Measurements from ENCODE around the gene OTUD3. TPM values are rescaled to one million over a fixed set of nuclear protein-coding genes. Genes with fewer than 3 reads are reported as not detected.
"Not testable (repeated sequence)": the region's sequence is repeated elsewhere in the genome, so short reads cannot be mapped to it uniquely, and the experiment has no call there.

The OTUD3 gene
- total RNA-seq, 2 experiments from 2014 or later, result 7.3 to 8.7 TPM

DNA sequence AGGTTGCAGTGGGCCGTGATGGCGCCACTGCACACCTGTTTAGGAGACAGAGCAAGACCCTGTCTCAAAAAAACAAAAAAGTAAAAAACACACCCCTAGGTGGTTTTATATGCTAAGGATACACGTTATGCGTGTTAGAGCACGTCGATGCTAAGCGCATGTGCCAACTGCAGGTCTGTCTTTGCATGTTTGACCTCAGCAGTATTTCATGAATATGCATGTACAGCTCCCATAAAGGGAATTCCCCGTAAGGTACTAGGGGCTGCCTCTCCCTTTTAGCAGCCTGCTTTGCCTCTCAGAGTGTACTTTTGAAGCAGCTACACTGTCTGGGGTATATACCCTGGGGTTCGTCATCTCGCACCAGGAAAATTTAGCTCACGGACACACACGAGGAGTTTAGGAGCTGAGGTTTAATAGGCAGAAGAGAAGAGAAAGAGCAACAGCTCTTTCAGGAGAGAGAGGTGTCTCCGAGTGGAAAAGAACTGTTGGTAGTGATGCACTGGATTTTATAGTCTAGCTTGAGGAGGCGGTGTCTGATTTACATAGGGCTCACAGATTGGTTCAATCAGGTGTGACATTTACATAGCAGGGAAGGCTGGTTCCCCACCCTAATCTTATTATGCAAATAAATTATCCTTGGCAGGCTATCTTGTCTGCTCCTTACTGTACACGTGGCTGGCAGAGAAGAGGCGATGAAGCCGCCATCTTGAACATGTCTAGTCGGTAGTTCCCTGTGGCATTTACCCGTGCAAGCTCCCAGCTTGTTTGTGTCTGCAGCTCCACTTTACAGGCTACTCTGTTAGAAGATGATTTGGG is 4.2 kb upstream of the OTUD3 start:
- ATAC-seq (no peak), DNase-seq (no peak)
- H3K27ac Mint-ChIP-seq, result no peak overlapping the region
- no peak overlapping the region for H3K4me3 Mint-ChIP-seq
- no peaks in the 10 kb centered on the region for H3K9me3 Mint-ChIP-seq
- ChIA-PET CTCF (interaction anchor here (1.1 to 2.2 kb wide), 3 partner anchors 117 to 216 kb away, joined by 3 to 5 read pairs (median 4); no protein-coding TSS in a partner anchor), POLR2A (interaction anchor here (1.0 kb wide), 1 partner anchor 11 kb away, joined by 3 read pairs; no protein-coding TSS in a partner anchor)
- TF ChIP-seq, protein P1, sequence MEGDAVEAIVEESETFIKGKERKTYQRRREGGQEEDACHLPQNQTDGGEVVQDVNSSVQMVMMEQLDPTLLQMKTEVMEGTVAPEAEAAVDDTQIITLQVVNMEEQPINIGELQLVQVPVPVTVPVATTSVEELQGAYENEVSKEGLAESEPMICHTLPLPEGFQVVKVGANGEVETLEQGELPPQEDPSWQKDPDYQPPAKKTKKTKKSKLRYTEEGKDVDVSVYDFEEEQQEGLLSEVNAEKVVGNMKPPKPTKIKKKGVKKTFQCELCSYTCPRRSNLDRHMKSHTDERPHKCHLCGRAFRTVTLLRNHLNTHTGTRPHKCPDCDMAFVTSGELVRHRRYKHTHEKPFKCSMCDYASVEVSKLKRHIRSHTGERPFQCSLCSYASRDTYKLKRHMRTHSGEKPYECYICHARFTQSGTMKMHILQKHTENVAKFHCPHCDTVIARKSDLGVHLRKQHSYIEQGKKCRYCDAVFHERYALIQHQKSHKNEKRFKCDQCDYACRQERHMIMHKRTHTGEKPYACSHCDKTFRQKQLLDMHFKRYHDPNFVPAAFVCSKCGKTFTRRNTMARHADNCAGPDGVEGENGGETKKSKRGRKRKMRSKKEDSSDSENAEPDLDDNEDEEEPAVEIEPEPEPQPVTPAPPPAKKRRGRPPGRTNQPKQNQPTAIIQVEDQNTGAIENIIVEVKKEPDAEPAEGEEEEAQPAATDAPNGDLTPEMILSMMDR (IDR thresholded peaks at IDR 0.05), result no peak
- intact Hi-C loops (cut with micrococcal nuclease), result no loop called here
- H3K27me3 Mint-ChIP-seq, result peaks cover 18% of the 10 kb centered on the region
- peaks cover 7% of the 10 kb centered on the region for H3K4me1 Mint-ChIP-seq (ENCODE audit: low read depth)
- H3K36me3 Mint-ChIP-seq (ENCODE audit: low read depth), result no peaks in the 10 kb centered on the region

DNA sequence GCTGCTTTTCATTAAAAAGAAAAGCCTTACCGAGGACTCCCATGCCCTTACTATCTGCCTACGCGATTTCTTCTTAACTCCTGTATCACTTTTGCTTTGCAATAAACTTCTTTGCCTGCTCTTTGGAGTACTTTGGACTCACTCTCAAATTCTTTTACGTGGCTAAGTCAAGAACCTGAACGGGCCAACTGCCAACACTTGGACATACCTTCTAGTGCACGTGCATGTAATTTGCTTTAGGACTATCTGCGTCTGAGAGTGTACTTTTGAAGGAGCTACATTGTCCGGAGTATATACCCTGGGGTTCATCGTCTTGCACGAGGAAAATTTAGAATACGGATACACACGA is 3.6 kb upstream of the OTUD3 start:
- CTCF ChIA-PET, result interaction anchor here (1.2 to 2.2 kb wide), 2 partner anchors 117 to 217 kb away, joined by 4 to 5 read pairs; no protein-coding TSS in a partner anchor
- no peak for ATAC-seq
- H3K36me3 Mint-ChIP-seq (ENCODE audit: low read depth), result no peaks in the 10 kb centered on the region

DNA sequence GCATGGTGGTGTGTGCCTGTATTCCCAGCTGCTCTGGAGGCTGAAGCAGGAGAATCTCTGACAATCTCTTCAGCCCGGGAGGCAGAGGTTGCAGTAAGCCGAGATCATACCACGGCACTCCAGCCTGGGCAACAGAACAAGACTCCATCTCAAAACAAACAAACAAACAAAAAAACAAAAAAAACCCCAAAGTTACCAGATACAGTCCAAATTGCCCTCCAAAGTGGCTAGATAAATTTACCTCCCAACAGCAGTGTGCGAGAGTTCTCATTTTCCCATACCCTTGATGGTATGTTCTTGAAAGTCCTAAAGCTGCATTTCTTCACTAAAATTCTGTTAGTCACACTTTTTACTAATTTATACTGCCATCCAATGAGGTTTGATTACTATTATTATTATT is 3.0 kb upstream of the OTUD3 start:
- no peaks in the 10 kb centered on the region for H3K36me3 Mint-ChIP-seq (ENCODE audit: low read depth)
- intact Hi-C loops (cut with micrococcal nuclease), result no loop called here
- H3K27me3 Mint-ChIP-seq, result peaks cover 15% of the 10 kb centered on the region
- H3K4me3 Mint-ChIP-seq, result no peak overlapping the region
- DNase-seq (no peak), ATAC-seq (no peak)
- POLR2A ChIA-PET, result no interaction called here
- H3K4me1 Mint-ChIP-seq (ENCODE audit: low read depth), result peaks cover 19% of the 10 kb centered on the region
- CTCF ChIA-PET, result interaction anchor here (2.2 to 2.3 kb wide), 2 partner anchors 118 to 217 kb away, joined by 5 to 7 read pairs; no protein-coding TSS in a partner anchor
- TF ChIP-seq, protein P1 (IDR thresholded peaks at IDR 0.05), result no peak
- H3K9me3 Mint-ChIP-seq, result no peaks in the 10 kb centered on the region
- no peak overlapping the region for H3K27ac Mint-ChIP-seq

More for the DNA sequence above, 3.6 kb upstream of the OTUD3 start:
- peaks cover 15% of the 10 kb centered on the region for H3K27me3 Mint-ChIP-seq
- H3K27ac Mint-ChIP-seq, result no peak overlapping the region
- POLR2A ChIA-PET, result no interaction called here
- peaks cover 13% of the 10 kb centered on the region for H3K4me1 Mint-ChIP-seq (ENCODE audit: low read depth)
- DNase-seq, result no peak
- H3K9me3 Mint-ChIP-seq, result no peaks in the 10 kb centered on the region
- intact Hi-C loops (cut with micrococcal nuclease), result no loop called here
- TF ChIP-seq, protein P1 (IDR thresholded peaks at IDR 0.05), result no peak
- H3K4me3 Mint-ChIP-seq, result no peak overlapping the region

DNA sequence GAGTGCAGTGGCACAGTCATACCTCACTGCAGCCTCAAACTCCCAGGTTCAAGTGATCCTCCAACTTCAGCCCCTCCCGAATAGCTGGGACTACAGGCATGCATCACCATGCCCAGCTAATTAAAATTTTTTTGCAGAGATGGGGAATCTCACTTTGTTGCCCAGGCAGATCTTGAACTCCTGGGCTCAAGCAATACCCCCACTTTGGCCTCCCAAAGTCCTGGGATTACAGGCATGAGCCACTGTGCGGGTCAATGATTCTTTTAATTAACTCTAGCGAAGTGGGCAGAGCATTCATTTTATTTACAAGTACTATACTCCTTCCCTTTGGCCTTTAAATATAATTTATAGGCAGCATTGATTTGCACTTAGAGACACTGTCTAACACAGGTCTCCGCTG is 2.5 kb upstream of the OTUD3 start:
- ChIA-PET CTCF (interaction anchor here (2.2 to 2.3 kb wide), 2 partner anchors 118 to 218 kb away, joined by 5 to 7 read pairs; no protein-coding TSS in a partner anchor), POLR2A (no interaction called here)
- H3K9me3 Mint-ChIP-seq, result no peaks in the 10 kb centered on the region
- no peak overlapping the region for H3K4me3 Mint-ChIP-seq
- TF ChIP-seq, protein P1 (IDR thresholded peaks at IDR 0.05), result no peak
- no peak for ATAC-seq
- no peak overlapping the region for H3K27ac Mint-ChIP-seq
- H3K27me3 Mint-ChIP-seq, result peaks cover 13% of the 10 kb centered on the region
- intact Hi-C loops (cut with micrococcal nuclease), result no loop called here
- no peaks in the 10 kb centered on the region for H3K36me3 Mint-ChIP-seq (ENCODE audit: low read depth)
- DNase-seq, result no peak
- peaks cover 22% of the 10 kb centered on the region for H3K4me1 Mint-ChIP-seq (ENCODE audit: low read depth)

DNA sequence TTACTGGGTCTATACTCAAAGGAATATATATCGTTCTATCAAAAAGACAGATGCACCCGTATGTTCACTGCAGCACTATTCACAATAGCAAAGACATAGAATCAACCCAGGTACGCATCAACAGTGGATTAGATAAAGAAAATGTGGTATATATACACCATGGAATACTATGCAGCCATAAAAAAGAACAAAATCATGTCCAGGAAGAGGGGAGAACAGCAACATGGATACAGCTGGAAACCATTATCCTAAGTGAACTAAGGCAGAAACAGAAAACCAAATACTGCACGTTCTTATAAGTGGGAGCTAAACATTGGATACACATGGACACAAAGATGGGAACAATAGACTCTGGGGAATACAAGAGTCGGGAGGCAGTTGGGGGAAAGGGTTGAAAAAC is 1.4 kb upstream of the OTUD3 start:
- H3K9me3 Mint-ChIP-seq; intact Hi-C loops (cut with micrococcal nuclease): not testable (repeated sequence)

More for the DNA sequence above, 1.4 kb upstream of the OTUD3 start:
- H3K27me3 Mint-ChIP-seq, result peaks cover 10% of the 10 kb centered on the region
- H3K4me3 Mint-ChIP-seq; H3K36me3 Mint-ChIP-seq (ENCODE audit: low read depth); ATAC-seq; POLR2A ChIA-PET; DNase-seq; H3K27ac Mint-ChIP-seq: not testable (repeated sequence)
- CTCF ChIA-PET, result interaction anchor here (1.0 to 3.1 kb wide), 3 partner anchors 8 to 219 kb away, joined by 3 to 20 read pairs (median 7); no protein-coding TSS in a partner anchor
- H3K4me1 Mint-ChIP-seq (ENCODE audit: low read depth), result peaks cover 33% of the 10 kb centered on the region

Measured in activated CD8-positive, alpha-beta T cell treated with anti-CD3 and anti-CD28 coated beads for 36 hours (primary cell).